Endothelial cell of umbilical vein (primary cell): ENCODE data around the gene SCGB1A1.

ENCODE experiments used
- CTCF ChIP-seq, 2 donors: IDR thresholded peaks; 1 replicate in 1 of 2; 2 replicates in 1 of 2; pipeline ENCODE4 v1.5.1; 2011; ENCODE audit warnings: low read length in 2 of 2, mild to moderate bottlenecking in 2 of 2, moderate library complexity in 2 of 2, control low read depth in 1 of 2, inconsistent platforms in 1 of 2, low read depth in 1 of 2; ENCODE audit not compliant: insufficient read depth in 1 of 2; ENCODE audit errors: extremely low read depth in 1 of 2
- MAX ChIP-seq: IDR thresholded peaks from 2 replicates; pipeline ENCODE4 v1.6.1; 2011; ENCODE audit not compliant: insufficient read depth, insufficient read length
- POLR2A ChIP-seq: IDR thresholded peaks from 2 replicates; pipeline ENCODE4 v1.6.1; 2012; ENCODE audit warnings: low read depth, mild to moderate bottlenecking, control low read depth, low read length

- no peak for TF ChIP-seq CTCF (IDR thresholded peaks at IDR 0.05; ENCODE audit: extremely low read depth in 1 of 2, insufficient read depth in 1 of 2, low read depth in 1 of 2, low read length in 2 of 2)
- TF ChIP-seq POLR2A, result no peak
- TF ChIP-seq MAX, result no peak
These were observed 33.4 kb downstream of the SCGB1A1 start for GRCh38 chr11:62452261-62452660.
